Left renal pelvis (tissue), 4 donors: ENCODE results near the gene TBX15. TPM values are rescaled to one million over a fixed set of nuclear protein-coding genes. Genes with fewer than 3 reads are reported as not detected.

Experiments
- DNase-seq, 4 donors: peaks; one replicate each; pipeline ENCODE4 v3.0.0-alpha.2; 2013; ENCODE audit warnings: low read depth in 4 of 4, low spot score in 3 of 4
- polyA plus RNA-seq, 4 donors: library from polyadenylated mRNA; unstranded; fragments of 120-200 nt; gene quantifications; one replicate each; pipeline ENCODE4 v1.2.1, GENCODE V29; 2013; ENCODE audit not compliant: insufficient read length in 4 of 4

The TBX15 gene
- polyA plus RNA-seq = under 1 TPM; 0.20 to 0.37 (median 0.29) TPM

- no peak for DNase-seq
These were observed at the start of gene TBX15 for GRCh38 chr1:118988186-118989005. TSS of gene TBX15 (minus strand) at chr1:118988343. CDS start at chr1:118987795, 548 bp downstream.

- DNase-seq = no peak
These were observed 46.2 kb upstream of the TBX15 start for GRCh38 chr1:119034359-119034758.

DNA sequence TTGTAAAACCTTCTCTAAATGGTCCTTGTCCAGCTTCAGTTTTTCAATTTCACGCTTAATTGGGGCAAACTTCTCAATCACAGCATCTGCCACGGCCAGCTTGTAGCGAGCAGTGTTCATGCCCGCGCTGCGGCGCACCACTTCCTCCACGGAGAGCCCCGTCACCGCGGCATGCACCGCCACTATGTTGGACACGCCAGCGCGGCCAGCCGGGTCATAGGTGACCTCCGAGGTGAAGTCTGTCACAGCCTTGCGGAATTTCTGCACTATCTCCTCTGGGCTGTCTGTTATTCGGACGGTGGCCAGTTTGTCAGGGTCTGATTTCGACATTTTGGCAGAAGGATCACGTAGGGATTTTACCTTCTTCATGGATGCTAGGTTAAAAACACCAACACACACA, 44.8 kb upstream of the TBX15 start:
- no peak for DNase-seq

DNA sequence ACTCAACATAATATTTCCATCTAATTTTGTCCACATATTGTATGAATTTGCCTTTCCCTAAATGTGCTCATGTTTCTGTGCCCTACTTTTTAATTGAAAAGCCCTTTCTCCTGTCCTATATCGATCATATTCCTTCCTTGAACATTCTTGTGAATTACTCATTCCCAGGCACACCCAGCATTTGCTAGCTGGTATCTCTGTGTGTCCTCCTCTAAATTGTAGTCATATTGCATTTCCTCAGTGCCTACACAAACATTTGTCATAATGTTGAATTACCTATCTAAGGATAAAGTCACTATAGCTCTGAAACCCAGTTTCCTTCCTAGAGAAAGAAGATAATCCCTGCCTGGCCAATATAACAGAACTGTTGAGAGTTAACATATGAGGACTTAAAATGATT, 39.6 kb upstream of the TBX15 start:
- DNase-seq = no peak

- no peak for DNase-seq
These were observed 38.8 kb upstream of the TBX15 start for GRCh38 chr1:119026956-119027355.

DNA sequence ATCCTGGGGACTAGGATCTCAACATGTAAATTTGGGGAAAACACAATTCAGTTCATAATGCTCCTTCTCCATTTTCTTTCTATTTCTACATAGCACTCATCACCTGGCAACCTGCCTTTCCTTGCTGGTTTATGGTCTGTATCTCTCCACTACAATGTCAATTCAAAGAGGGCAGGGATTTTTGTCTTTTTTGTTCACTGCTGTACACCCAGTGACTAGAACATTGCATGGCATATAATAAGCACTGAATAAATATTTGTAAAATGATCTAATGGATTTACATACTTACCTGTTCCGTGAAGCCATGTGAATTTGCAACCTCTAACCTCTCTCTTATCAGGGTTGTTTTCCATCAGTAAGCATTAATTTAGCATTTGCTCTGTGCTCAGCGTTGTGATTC, 27.4 kb upstream of the TBX15 start:
- DNase-seq = no peak

DNA sequence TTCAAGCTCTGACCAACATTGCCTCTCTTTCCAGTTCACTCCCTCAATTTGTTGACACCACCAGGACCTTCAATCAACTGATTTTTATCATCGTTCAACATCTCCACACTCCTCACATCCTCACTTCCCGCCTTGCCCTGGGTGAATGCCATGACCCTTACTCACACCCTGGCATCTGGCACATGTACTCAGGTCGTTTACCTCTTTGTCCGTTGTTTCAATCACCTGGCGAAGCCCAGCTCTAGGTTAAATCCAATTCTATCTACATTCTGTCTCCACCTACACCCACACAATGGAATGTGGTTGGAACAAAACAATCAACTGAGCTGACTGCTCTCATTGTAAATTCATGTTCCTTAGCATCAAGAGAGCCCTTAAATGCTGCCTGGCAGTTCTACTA, 24.2 kb upstream of the TBX15 start:
- no peak for DNase-seq

- no peak for DNase-seq
These were observed 23.6 kb upstream of the TBX15 start for GRCh38 chr1:119011706-119012105.

- DNase-seq = no peak
These were observed 23.0 kb upstream of the TBX15 start for GRCh38 chr1:119011116-119011515.

GRCh38 chr1:119010201-119010600, 22.1 kb upstream of the TBX15 start:
- DNase-seq = no peak

GRCh38 chr1:119009312-119009655, 21.1 kb upstream of the TBX15 start:
- no peak for DNase-seq

DNA sequence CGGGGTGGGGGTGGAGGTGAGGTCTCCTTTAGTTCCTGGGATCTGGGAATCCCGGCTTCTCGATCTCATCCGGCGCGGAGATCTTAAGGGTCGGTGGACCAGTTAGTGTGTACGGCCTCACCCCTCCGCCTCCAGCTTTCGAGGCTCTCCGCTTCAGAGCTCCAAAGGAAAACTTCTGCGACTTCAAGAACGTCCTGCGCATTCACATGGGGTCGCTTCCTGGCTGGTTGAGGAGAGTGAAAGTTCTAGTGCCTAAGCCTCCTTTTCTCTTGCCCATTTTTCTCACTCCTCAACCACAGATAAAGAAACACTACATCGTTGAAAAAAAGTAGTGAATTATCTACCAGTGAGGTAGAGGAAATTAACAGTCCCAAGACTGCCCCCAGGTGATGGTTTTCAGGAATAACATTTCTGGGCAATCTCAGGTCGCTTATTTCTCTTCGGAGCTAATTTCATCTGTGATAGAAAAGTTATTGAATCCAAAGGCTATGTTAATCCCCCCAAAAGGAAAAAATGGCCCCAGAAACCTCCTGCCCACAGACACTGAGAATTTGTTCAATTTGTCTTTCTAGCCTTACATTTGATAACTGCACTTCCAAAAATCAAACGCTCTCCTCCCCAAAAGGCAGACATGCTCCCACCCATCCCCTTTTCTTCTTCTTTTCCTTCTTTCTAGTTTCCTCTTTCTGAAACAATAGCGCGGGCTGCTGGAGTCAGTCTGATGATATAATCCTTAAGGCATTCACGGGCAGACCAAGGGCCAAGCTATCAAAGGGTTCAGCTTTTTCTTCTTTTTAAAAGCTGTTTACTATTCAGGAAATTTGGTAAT, 20.6 kb upstream of the TBX15 start:
- no peak for DNase-seq

DNA sequence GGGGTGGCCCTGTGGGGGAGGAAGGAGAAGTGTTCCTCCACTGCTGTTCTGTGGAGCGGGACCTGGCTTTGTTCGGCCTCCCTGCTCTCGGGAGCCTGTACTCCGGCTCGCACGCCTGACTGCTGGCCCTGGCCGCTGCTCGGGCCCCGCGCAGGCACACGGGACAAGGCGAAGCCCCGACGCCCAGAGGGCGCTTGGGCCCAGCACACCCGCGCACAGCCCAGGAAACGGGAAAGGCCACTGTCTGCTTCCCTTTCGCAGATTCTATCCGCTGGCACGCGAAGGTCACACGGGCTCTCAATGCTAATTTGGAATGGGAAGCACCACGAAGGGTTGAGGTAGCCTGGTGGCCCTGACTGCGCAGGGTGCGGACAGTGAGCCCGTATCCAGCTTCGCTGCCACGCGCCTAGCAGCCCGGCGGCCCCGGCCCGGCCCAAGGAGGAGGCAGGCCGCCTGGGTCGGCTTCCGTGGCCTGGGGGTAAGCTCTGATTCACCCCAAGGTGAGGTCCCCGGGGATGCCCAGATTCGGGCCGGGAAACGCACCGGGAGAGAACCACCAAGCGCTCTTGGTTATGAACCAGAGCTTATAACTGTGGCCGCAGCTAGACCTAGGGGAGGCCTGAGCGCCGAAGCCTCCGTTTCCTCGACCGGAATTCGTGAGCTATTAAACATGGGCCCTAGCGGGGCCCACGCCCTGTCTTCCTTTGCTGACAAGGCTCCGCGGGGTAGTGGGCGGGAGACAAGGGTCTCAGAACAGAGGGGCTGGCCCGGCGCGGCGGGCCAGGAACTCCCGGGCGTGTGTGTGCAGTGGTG, 19.7 kb upstream of the TBX15 start:
- DNase-seq = no peak

- DNase-seq = no peak
These were observed 19.2 kb upstream of the TBX15 start for GRCh38 chr1:119007339-119007669.

GRCh38 chr1:119006406-119007279, 18.5 kb upstream of the TBX15 start:
- no peak for DNase-seq

DNA sequence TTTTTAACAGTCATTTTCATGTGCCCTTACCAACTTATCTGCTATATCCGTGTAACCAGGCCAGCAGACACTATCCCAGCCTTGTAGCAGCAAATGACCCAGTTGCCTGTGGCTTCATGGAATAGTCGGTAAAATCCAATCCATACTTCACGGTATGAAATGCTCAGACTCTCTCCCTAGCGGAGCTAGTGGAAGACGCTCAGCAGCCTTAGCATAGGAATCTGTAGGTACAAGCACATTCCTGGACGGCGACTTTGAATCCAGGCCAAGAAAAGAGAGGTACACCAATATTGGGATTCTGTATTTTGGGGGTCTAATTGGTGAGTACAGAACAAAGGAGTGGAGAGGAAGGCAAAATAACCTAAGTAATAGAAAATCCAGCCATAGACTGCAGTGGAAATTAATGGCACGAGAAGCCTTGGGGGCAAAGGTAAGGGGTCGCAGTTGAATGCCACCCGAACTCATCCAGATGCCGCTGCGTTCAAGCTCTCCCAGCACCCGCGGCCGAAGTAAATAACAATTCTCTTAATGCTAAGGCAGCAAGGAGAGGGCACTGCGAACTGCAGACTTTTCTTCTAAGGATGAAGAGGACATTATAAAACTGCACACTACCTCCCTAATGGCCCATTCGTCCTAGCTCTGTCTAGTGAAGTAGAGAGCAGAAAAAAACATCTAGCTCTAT, 17.7 kb upstream of the TBX15 start:
- no peak for DNase-seq

DNA sequence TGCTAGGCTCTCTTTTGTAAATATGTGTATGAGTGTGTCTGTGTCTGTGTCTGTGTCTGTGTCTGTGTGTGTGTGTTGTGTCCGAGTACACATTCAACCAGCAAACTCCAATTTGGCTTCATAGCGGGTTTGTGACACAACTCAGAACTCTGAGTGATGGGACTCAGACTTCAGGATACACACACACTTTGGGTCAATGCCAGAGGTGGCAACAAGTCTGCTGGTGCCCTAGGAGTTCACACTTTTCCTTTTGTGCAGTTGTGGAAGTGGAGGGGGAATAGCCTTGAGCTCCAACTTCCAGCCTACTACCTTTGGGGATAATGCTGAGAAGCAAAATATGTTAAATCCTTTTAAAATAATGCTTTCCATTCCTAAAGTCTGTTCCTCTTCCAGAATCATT, 16.6 kb upstream of the TBX15 start:
- DNase-seq = no peak

- DNase-seq = no peak
These were observed 16.0 kb upstream of the TBX15 start for GRCh38 chr1:119004129-119004527.

DNA sequence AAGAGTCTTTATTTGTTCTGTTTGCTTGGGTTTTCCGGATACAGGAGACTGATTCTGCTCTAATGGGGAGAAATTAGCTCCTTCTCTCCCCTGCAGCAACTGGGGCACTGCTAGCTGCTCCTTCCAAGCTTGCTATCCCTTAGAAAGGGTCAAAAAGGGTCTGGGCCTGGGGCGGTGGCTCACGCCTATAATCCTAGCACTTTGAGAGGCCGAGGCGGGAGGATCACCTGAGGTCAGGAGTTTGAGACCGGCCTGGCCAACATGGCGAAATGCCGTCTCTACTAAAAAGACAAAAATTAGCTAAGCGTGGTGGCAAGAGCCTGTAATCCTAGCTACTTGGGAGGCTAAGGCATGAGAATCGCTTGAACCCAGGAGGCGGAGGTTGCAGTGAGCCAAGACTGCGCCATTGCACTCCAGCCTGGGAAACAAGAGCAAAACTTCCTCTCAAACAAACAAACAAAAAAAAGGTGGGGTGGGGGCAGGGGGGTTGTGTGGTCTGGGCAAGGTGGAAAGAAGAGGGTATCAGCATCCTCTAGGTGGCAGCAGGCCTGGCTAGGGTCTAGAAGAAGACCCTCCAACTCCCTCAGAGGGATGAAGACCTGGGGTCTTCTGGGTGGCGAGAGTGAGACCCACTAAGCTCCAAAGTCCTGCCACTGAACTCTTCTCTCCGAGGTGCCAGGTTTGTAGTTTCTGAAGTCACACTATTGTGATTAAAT, 15.4 kb upstream of the TBX15 start:
- no peak for DNase-seq
